GM12875 (cell line): ENCODE measurements around the gene PTX4.

Experiments
- H3K4me3 ChIP-seq: one replicate; pipeline ENCODE4 v1.5.1; 2011; ENCODE audit warnings: low read depth, low read length, control low read depth
- TF ChIP-seq, protein P1 (sequence below): IDR thresholded peaks from 2 replicates; pipeline ENCODE4 v1.5.1; 2011; ENCODE audit warnings: low read depth, mild to moderate bottlenecking, control low read depth, inconsistent platforms, low read length, moderate library complexity, borderline replicate concordance; ENCODE audit not compliant: insufficient read depth

PTX4 gene

GRCh38 chr16:1533443-1533951 is 44.8 kb upstream of the PTX4 start, which contains the start of gene TMEM204:
TSS of gene TMEM204 (plus strand) at chr16:1533666. CDS start at chr16:1534276, 610 bp downstream.
- peak within 1 kb of the TSS; percentile 46 for H3K4me3 ChIP-seq
- TF ChIP-seq, protein P1, sequence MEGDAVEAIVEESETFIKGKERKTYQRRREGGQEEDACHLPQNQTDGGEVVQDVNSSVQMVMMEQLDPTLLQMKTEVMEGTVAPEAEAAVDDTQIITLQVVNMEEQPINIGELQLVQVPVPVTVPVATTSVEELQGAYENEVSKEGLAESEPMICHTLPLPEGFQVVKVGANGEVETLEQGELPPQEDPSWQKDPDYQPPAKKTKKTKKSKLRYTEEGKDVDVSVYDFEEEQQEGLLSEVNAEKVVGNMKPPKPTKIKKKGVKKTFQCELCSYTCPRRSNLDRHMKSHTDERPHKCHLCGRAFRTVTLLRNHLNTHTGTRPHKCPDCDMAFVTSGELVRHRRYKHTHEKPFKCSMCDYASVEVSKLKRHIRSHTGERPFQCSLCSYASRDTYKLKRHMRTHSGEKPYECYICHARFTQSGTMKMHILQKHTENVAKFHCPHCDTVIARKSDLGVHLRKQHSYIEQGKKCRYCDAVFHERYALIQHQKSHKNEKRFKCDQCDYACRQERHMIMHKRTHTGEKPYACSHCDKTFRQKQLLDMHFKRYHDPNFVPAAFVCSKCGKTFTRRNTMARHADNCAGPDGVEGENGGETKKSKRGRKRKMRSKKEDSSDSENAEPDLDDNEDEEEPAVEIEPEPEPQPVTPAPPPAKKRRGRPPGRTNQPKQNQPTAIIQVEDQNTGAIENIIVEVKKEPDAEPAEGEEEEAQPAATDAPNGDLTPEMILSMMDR, result no peak

DNA sequence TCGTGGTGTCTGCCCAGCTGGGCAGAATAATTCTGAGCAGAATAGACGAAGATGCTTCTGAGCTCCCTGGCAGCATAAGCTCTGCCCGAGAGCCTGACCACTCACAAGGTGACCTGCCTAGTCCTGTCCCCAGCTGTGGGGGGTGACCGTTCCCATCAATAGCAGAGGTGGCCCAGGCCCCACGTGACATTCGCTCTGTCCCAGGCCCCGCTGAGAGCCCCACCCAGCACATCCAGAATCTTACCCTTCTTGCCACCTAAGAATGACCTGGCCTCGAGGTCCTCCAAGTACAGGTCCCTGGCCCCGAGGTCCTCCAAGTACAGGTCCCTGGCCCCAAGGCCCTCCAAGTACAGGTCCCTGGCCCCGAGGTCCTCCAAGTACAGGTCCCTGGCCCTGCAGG is 44.0 kb upstream of the PTX4 start:
- H3K4me3 ChIP-seq, result no peak overlapping the region
- TF ChIP-seq, protein P1, result no peak

- TF ChIP-seq, protein P1, result no peak
- H3K4me3 ChIP-seq, result no peak overlapping the region
Measured at GRCh38 chr16:1532081-1532760, 43.5 kb upstream of the PTX4 start.

DNA sequence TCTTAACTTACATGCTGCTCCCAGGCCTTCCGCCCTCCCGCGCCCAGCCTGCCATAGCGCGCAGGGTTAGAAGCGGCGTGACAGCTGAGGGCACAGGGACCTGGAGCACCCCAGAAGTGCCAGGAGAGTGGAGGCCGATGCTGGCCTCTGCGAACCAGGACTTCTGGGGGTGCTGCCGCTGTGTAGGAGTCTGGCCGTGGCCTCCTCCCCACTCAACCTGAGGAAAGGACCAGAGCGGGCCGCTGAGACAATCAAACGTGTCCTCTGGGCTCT is 42.8 kb upstream of the PTX4 start:
- H3K4me3 ChIP-seq, result no peak overlapping the region
- TF ChIP-seq, protein P1, result no peak

DNA sequence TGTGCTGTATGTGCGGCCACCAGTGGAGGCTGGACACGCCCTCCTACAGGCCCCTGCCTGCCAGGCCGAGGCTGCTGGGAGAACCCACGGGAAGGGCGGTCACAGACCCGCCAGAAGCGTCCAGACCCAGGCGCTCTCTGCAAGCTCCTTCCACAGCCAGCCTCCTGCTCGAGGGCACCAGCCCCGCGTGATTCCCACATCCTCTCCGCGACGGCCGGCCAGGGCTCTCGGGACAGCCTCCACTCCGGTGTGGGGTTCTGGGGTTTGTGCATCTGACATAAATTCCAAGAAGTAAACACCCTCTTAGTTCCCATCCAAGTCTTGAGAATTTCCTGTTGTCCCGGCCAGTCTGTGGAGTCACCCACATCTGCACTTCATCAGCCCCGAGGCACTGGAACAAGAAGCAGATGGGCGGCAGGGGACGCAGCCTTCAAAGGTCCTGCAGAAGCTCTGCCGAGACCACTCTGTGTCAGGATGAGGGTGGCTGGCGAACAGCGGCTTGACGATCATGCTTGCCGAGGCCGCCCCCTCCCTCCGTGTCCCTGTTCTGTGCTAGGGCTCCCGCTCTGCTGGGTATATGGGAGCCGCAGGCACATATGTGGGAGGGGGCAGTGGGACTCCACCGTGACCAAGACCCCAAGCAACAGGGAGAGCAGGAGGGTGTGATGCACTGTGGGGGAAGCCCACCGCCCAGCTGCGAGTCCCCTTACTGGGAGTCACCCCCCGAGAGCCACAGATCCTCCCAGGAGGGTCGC is 42.3 kb upstream of the PTX4 start:
- TF ChIP-seq, protein P1, result no peak
- H3K4me3 ChIP-seq, result no peak overlapping the region

DNA sequence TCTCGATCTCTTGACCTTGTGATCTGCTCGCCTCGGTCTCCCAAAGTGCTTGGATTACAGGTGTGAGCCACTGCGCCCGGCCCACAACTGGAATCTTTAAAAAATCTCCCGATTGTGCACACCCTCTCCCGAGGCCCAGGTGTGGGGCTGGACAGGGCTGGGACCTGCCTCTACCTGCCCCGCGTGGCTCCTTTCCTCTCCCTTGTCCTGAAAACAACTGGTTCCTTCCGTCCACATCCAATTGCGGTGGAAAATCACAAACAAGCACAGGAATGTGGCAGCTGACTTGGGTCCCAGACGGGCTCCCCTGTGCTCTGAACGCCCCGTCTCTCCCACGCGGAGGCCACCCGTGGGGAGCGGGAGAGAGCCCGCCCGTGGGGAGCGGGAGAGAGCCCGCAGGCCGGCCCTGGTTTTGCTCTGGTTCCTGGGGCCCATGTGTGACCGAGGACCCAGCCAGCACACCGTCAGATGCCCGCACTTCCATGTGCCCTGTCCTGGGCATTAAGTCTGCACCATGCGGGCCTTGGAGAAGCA is 41.7 kb upstream of the PTX4 start:
- TF ChIP-seq, protein P1, result no peak
- no peak overlapping the region for H3K4me3 ChIP-seq
